H1 (cell line): ENCODE data around the gene LMX1B. TPM values are rescaled to one million over a fixed set of nuclear protein-coding genes. Genes with fewer than 3 reads are reported as not detected.

Source experiments
- CTCF ChIA-PET: fragments of 300-600 bp; sonication (Branson Sonifier 250); formaldehyde crosslinking; loops from one replicate; lab custom pipeline; 2021; ENCODE audit not compliant: partially characterized antibody; lab: Charles Lee
- POLR2A ChIA-PET: fragments of 300-600 bp; sonication (Branson Sonifier 250); formaldehyde crosslinking; loops from one replicate; lab custom pipeline; 2021; ENCODE audit warnings: inconsistent platforms; ENCODE audit not compliant: partially characterized antibody; lab: Charles Lee
- DNase-seq, 2 experiments: peaks; one replicate each; pipeline versions ENCODE4 v3.0.0 to v3.0.0-alpha.2; 2010 to 2022; ENCODE audit warnings: low spot score in 2 of 2, low read depth in 1 of 2, mixed read lengths in 1 of 2
- FAIRE-seq: peaks from 2 replicates; lab custom pipeline; 2011; peaks lifted over from hg19 to GRCh38; lab: Jason Lieb, UNC
- H2AFZ ChIP-seq: 2 replicates; pipeline ENCODE4 v1.8.1; 2012; ENCODE audit warnings: low read length, inconsistent platforms
- H2AK5ac ChIP-seq: 2 replicates; pipeline ENCODE4 v1.6.1; 2013; ENCODE audit warnings: low read depth, low read length
- H2BK120ac ChIP-seq: replicated peaks from 2 replicates; pipeline ENCODE3; 2013; ENCODE audit warnings: low read depth, low read length, inconsistent platforms
- H2BK12ac ChIP-seq: 2 replicates; pipeline ENCODE4 v1.6.1; 2013; ENCODE audit warnings: low read depth, low read length
- H2BK15ac ChIP-seq: 2 replicates; pipeline ENCODE4 v1.6.1; 2013; ENCODE audit warnings: low read length
- H2BK20ac ChIP-seq: 2 replicates; pipeline ENCODE4 v1.6.1; 2013; ENCODE audit warnings: low read length
- H2BK5ac ChIP-seq: 2 replicates; pipeline ENCODE4 v1.6.1; 2013; ENCODE audit warnings: low read depth, low read length
- H3K14ac ChIP-seq: 2 replicates; pipeline ENCODE4 v1.6.1; 2013; ENCODE audit warnings: inconsistent platforms; ENCODE audit not compliant: insufficient read length
- H3K18ac ChIP-seq: 2 replicates; pipeline ENCODE4 v1.6.1; 2013; ENCODE audit warnings: low read length; ENCODE audit errors: extremely low read depth
- H3K23ac ChIP-seq: 2 replicates; pipeline ENCODE4 v1.6.1; 2013; ENCODE audit warnings: inconsistent platforms; ENCODE audit not compliant: insufficient read length
- H3K23me2 ChIP-seq: 2 replicates; pipeline ENCODE4 v1.6.1; 2013; ENCODE audit warnings: low read depth, low read length
- H3K27ac ChIP-seq: 2 replicates; pipeline ENCODE4 v1.6.1; 2011; ENCODE audit warnings: low read depth, low read length, inconsistent platforms
- H3K27me3 ChIP-seq, 4 experiments: replicated peaks in 1 of 4; 1 replicate in 1 of 4; 2 replicates in 3 of 4; pipeline versions ENCODE4 v1.6.1 to v1.8.1; 2011 to 2013; ENCODE audit warnings: low read length in 3 of 4, mild to moderate bottlenecking in 3 of 4, inconsistent platforms in 2 of 4, mixed read lengths in 2 of 4, moderate library complexity in 1 of 4; ENCODE audit not compliant: control insufficient read depth in 3 of 4, insufficient read depth in 3 of 4; ENCODE audit errors: extremely low read depth in 1 of 4
- H3K36me3 ChIP-seq, 4 experiments: 2 replicates each; pipeline versions ENCODE4 v1.6.1 to v1.8.1; 2011 to 2013; ENCODE audit warnings: mild to moderate bottlenecking in 4 of 4, low read length in 3 of 4, moderate library complexity in 2 of 4, control low read depth in 1 of 4, inconsistent platforms in 1 of 4; ENCODE audit not compliant: insufficient read depth in 4 of 4, control insufficient read depth in 2 of 4
- H3K4ac ChIP-seq: replicated peaks from 2 replicates; pipeline ENCODE3; 2013; ENCODE audit warnings: low read length, low read depth, mixed read lengths, inconsistent platforms; ENCODE audit not compliant: insufficient read length
- H3K4me1 ChIP-seq, 4 experiments: replicated peaks in 1 of 4; 1 replicate in 1 of 4; 2 replicates in 3 of 4; pipeline versions ENCODE4 v1.6.1 to v1.8.1; 2011 to 2013; ENCODE audit warnings: low read length in 3 of 4, inconsistent platforms in 2 of 4, mixed read lengths in 1 of 4; ENCODE audit not compliant: insufficient read depth in 4 of 4, control insufficient read depth in 3 of 4
- H3K4me2 ChIP-seq, 2 experiments: 2 replicates each; pipeline versions ENCODE4 v1.6.1 to v1.8.1; 2011 to 2013; ENCODE audit warnings: low read depth in 2 of 2, low read length in 2 of 2, control low read depth in 1 of 2, inconsistent platforms in 1 of 2, mild to moderate bottlenecking in 1 of 2; ENCODE audit not compliant: insufficient read depth in 1 of 2
- H3K4me3 ChIP-seq, 4 experiments: fragments of 200-600, 300-600 bp in 1 of 4; sonication (generic), shearing (Covaris generic), sonication (Bioruptor Twin) in 1 of 4; 2 replicates each; pipeline versions ENCODE4 v1.5.1 to v1.8.1; 2011 to 2016; ENCODE audit warnings: low read length in 4 of 4, low read depth in 3 of 4, control low read depth in 2 of 4, inconsistent platforms in 2 of 4, mild to moderate bottlenecking in 2 of 4, mixed read lengths in 1 of 4, moderate library complexity in 1 of 4; ENCODE audit not compliant: insufficient read depth in 2 of 4; ENCODE audit errors: extremely low read depth in 1 of 4
- H3K56ac ChIP-seq: replicated peaks from 2 replicates; pipeline ENCODE3; 2013; ENCODE audit warnings: low read depth, mild to moderate bottlenecking, mixed read lengths, low read length, inconsistent platforms; ENCODE audit not compliant: insufficient read length
- H3K79me1 ChIP-seq: 2 replicates; pipeline ENCODE4 v1.6.1; 2013; ENCODE audit warnings: low read depth, low read length, control low read depth
- H3K79me2 ChIP-seq, 2 experiments: 2 replicates each; pipeline versions ENCODE4 v1.6.1 to v1.8.1; 2012 to 2013; ENCODE audit warnings: low read length in 2 of 2, mild to moderate bottlenecking in 2 of 2, inconsistent platforms in 1 of 2; ENCODE audit not compliant: insufficient read depth in 2 of 2, control insufficient read depth in 1 of 2
- H3K9ac ChIP-seq, 4 experiments: replicated peaks in 1 of 4; 1 replicate in 1 of 4; 2 replicates in 3 of 4; pipeline versions ENCODE4 v1.6.1 to v1.8.1; 2011 to 2013; ENCODE audit warnings: low read depth in 3 of 4, low read length in 3 of 4, control low read depth in 2 of 4, mild to moderate bottlenecking in 2 of 4, moderate library complexity in 2 of 4, inconsistent platforms in 1 of 4; ENCODE audit errors: extremely low read depth in 1 of 4
- H3K9me3 ChIP-seq, 2 experiments: 2 replicates each; pipeline versions ENCODE4 v1.6.1 to v1.8.1; 2012 to 2013; ENCODE audit warnings: mild to moderate bottlenecking in 2 of 2, moderate library complexity in 2 of 2, control low read depth in 1 of 2, inconsistent platforms in 1 of 2, low read depth in 1 of 2, low read length in 1 of 2, mixed read lengths in 1 of 2; ENCODE audit not compliant: insufficient read depth in 2 of 2
- H4K20me1 ChIP-seq, 2 experiments: replicated peaks in 1 of 2; 2 replicates each; pipeline versions ENCODE3 to v1.8.1; 2011 to 2013; ENCODE audit warnings: inconsistent platforms in 2 of 2, low read length in 2 of 2, mild to moderate bottlenecking in 1 of 2; ENCODE audit not compliant: insufficient read depth in 2 of 2, control insufficient read depth in 1 of 2
- H4K5ac ChIP-seq: 2 replicates; pipeline ENCODE4 v1.6.1; 2013; ENCODE audit warnings: low read length, low read depth, mixed read lengths, inconsistent platforms; ENCODE audit not compliant: insufficient read length
- H4K8ac ChIP-seq: 2 replicates; pipeline ENCODE4 v1.8.0; 2013; ENCODE audit warnings: mild to moderate bottlenecking, moderate library complexity, low read length, inconsistent platforms; ENCODE audit not compliant: insufficient read depth; ENCODE audit errors: extremely low read depth
- H4K91ac ChIP-seq: replicated peaks from 2 replicates; pipeline ENCODE3; 2013; ENCODE audit warnings: low read length, mixed read lengths, inconsistent platforms; ENCODE audit not compliant: insufficient read length
- BACH1 ChIP-seq: IDR thresholded peaks from 2 replicates; pipeline ENCODE4 v1.6.1; 2012; ENCODE audit warnings: low read length, improper control_type of control experiment
- EP300 ChIP-seq, 2 experiments: IDR thresholded peaks; 1 replicate in 1 of 2; 2 replicates in 1 of 2; pipeline ENCODE4 v1.6.1; 2011 to 2012; ENCODE audit warnings: low read depth in 2 of 2, low read length in 2 of 2, mild to moderate bottlenecking in 2 of 2, borderline replicate concordance in 1 of 2, inconsistent platforms in 1 of 2, moderate library complexity in 1 of 2
- EZH2 ChIP-seq: fragments of 200-600 bp; sonication (generic); IDR thresholded peaks from 2 replicates; pipeline ENCODE4 v1.7.1; 2012; ENCODE audit warnings: low read depth, mild to moderate bottlenecking, moderate library complexity, low read length, inconsistent platforms; ENCODE audit not compliant: severe bottlenecking
- KDM4A ChIP-seq: IDR thresholded peaks from one replicate; pipeline ENCODE4 v1.7.1; 2012; ENCODE audit warnings: low read depth, mild to moderate bottlenecking, moderate library complexity, low read length, inconsistent platforms; ENCODE audit not compliant: severe bottlenecking
- NRF1 ChIP-seq: IDR thresholded peaks from 2 replicates; pipeline ENCODE4 v1.6.1; 2011; ENCODE audit warnings: mild to moderate bottlenecking, low read depth, low read length, improper control_type of control experiment
- POU5F1 ChIP-seq: IDR thresholded peaks from 2 replicates; pipeline ENCODE4 v1.6.1; 2011; ENCODE audit warnings: low read depth, mild to moderate bottlenecking, low read length, moderate library complexity
- RBBP5 ChIP-seq: IDR thresholded peaks from 2 replicates; pipeline ENCODE4 v1.7.1; 2012; ENCODE audit warnings: low read depth, mild to moderate bottlenecking, inconsistent platforms, low read length, moderate library complexity, borderline replicate concordance
- SUZ12 ChIP-seq: fragments of 200-600 bp; sonication (generic); IDR thresholded peaks from 2 replicates; pipeline ENCODE4 v1.6.1; 2012; ENCODE audit warnings: mild to moderate bottlenecking, inconsistent platforms, low read length, moderate library complexity, mixed read lengths
- WGBS, 2 experiments: shearing (Covaris generic) in 1 of 2; methylation state at CpG; one replicate each; pipeline versions ENCODE4 v1.1.6 to v1.1.7; 2013 to 2015; ENCODE audit warnings: low lambda C conversion rate in 2 of 2, mixed read lengths in 2 of 2, inconsistent platforms in 1 of 2, low coverage in 1 of 2, missing lambda C conversion rate in 1 of 2; ENCODE audit not compliant: insufficient replicate concordance in 2 of 2, insufficient coverage in 1 of 2, insufficient read length in 1 of 2; ENCODE audit errors: extremely low coverage in 1 of 2, missing lambda C conversion rate in 1 of 2; 5-methylcytosine and 5-hydroxymethylcytosine counted together
- polyA plus RNA-seq, 7 experiments: library from polyadenylated mRNA; depleted of rRNA in 3 of 7; stranded (reverse) in 5 of 7; unstranded in 2 of 7; fragments of >200 nt in 5 of 7; fragments of 200-250 nt in 2 of 7; gene quantifications; 1 replicate in 5 of 7; 2 replicates in 1 of 7; 4 replicates in 1 of 7; pipeline versions ENCODE4 v1.2.1 to v1.2.3, GENCODE V29; 2011 to 2013; ENCODE audit warnings: missing spikeins in 2 of 7, mixed read lengths in 2 of 7
- total RNA-seq: library from RNA; stranded (reverse); fragmentation: NEBNext Ultra II Directional; extraction: Animal tissue kit (Norgen Biotek cat#: 25700); gene quantifications from 2 replicates; pipeline ENCODE4 v1.2.1, GENCODE V29; 2021

Gene LMX1B
- total and polyA plus RNA-seq, 2 of the 8 experiments (the other 6 are each of a cell fraction or from before 2014, with no cell fraction given), result 0.09 to 0.37 TPM

- H3K18ac ChIP-seq, result no peak overlapping the region
- H3K23ac ChIP-seq, result no peak overlapping the region
- H3K14ac ChIP-seq, result no peak overlapping the region
- H2AK5ac ChIP-seq, result no peak overlapping the region
- CTCF ChIA-PET, result interaction anchor here (1.0 to 2.6 kb wide), 7 partner anchors 10 to 59 kb away, joined by 3 to 18 read pairs (median 4); no protein-coding TSS in a partner anchor
- 0 out of 2 replicates have a peak overlapping the region, but pooled peaks have one; percentile 43 for H2BK12ac ChIP-seq
- no peak overlapping the region for H3K56ac ChIP-seq
- H3K4me1 ChIP-seq, result peaks cover 7 to 15% (median 12%) of the 10 kb centered on the region in 4 experiments
- no peak overlapping the region for H3K4ac ChIP-seq
- peak overlapping the region; percentile 49 to 92 (median 56) for H3K4me3 ChIP-seq
- 9% methylated on average over 53 of the region's 68 CpGs; no CpG with 5 or more reads in 1 of the 2 experiments for WGBS, 2 experiments
- H4K20me1 ChIP-seq, result peaks cover 0 to 2% of the 10 kb centered on the region in 2 experiments
- no peak overlapping the region for H4K8ac ChIP-seq
- no peaks in the 10 kb centered on the region for H3K36me3 ChIP-seq
- POLR2A ChIA-PET, result no interaction called here
- H3K9ac ChIP-seq, result no peak overlapping the region
- H3K79me2 ChIP-seq, result no peaks in the 10 kb centered on the region
- peak in 1 of 2 experiments; percentile 60 for DNase-seq
- no peak overlapping the region for H4K91ac ChIP-seq
- H3K23me2 ChIP-seq, result peaks cover 13% of the 10 kb centered on the region; the same call in 1 of the 2 replicates
- H4K5ac ChIP-seq, result no peak overlapping the region
- peak overlapping the region; percentile 72; the same call in 1 of the 2 replicates for H2BK15ac ChIP-seq
- H3K27me3 ChIP-seq, result peaks cover 3 to 26% (median 20%) of the 10 kb centered on the region in 4 experiments
- H2BK120ac ChIP-seq, result no peak overlapping the region
- no peaks in the 10 kb centered on the region for H3K79me1 ChIP-seq
- no peak overlapping the region for H2AFZ ChIP-seq
- H2BK20ac ChIP-seq, result no peak overlapping the region
- H3K4me2 ChIP-seq, result peak overlapping the region; percentile 50 to 79
- H3K9me3 ChIP-seq, result no peaks in the 10 kb centered on the region
- no peak overlapping the region for H2BK5ac ChIP-seq
- no peak overlapping the region for H3K27ac ChIP-seq
- FAIRE-seq, result no peak
- TF ChIP-seq NRF1 (no peak), RBBP5 (peak; percentile 47; the same call in 1 of the 2 replicates), POU5F1 (no peak), KDM4A (peak; percentile 18), EP300 (IDR thresholded peaks at IDR 0.05; ENCODE audit: borderline replicate concordance in 1 of 2, low read depth in 2 of 2, low read length in 2 of 2) (no peak), BACH1 (no peak), EZH2 (peak; percentile 50), SUZ12 (no peak)
These were observed 109.4 kb downstream of the LMX1B start for GRCh38 chr9:126722922-126723806.
